ENCODE measurements around the gene ADORA2A. TPM values are rescaled to one million over a fixed set of nuclear protein-coding genes. Genes with fewer than 3 reads are reported as not detected.

ADORA2A gene
- total RNA-seq, 3 donors from 2014 or later = 44.6 to 57.1 (median 51.1) TPM

GRCh38 chr22:24394254-24394653 is 33.1 kb upstream of the ADORA2A start:
- Mint-ChIP-seq H3K4me1 (ENCODE audit: low read depth) (peaks cover 4% of the 10 kb centered on the region), H3K27me3 (ENCODE audit: low read depth) (no peaks in the 10 kb centered on the region), H3K9me3 (no peaks in the 10 kb centered on the region), H3K4me3 (no peak overlapping the region), H3K36me3 (ENCODE audit: insufficient read depth) (peaks cover 18% of the 10 kb centered on the region)
- ATAC-seq = no peak
- DNase-seq = no peak

DNA sequence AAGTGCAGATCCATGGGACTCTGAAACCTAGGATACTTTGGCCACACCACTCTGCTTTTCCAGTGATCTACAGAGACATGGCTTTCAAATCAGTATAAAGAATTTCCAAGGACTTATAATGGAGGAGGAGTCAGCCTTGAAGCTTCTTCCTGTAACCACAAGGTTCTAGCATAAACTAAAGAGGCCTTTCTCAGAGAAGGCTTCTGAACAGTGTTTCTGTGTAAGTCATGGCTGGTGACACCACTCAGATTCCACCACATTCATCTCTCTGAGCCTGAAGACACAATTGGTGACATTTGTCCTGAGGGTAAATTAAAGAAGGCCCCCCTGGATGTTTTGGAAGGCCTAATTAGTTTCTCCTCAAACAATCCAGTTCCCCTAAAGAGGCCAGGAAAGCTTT is 29.0 kb upstream of the ADORA2A start:
- ATAC-seq (no peak), DNase-seq (no peak)
- H3K4me1 Mint-ChIP-seq (ENCODE audit: low read depth) = peaks cover 22% of the 10 kb centered on the region
- H3K27me3 Mint-ChIP-seq (ENCODE audit: low read depth) = no peaks in the 10 kb centered on the region
- H3K36me3 Mint-ChIP-seq (ENCODE audit: insufficient read depth) = peaks cover 22% of the 10 kb centered on the region
- no peak overlapping the region for H3K4me3 Mint-ChIP-seq
- H3K9me3 Mint-ChIP-seq = no peaks in the 10 kb centered on the region

- Mint-ChIP-seq H3K4me1 (ENCODE audit: low read depth) (peaks cover 22% of the 10 kb centered on the region), H3K36me3 (ENCODE audit: insufficient read depth) (peaks cover 31% of the 10 kb centered on the region), H3K27me3 (ENCODE audit: low read depth) (no peaks in the 10 kb centered on the region), H3K4me3 (no peak overlapping the region), H3K9me3 (no peaks in the 10 kb centered on the region)
- DNase-seq (no peak), ATAC-seq (peak; percentile 84 to 85)
These were observed 27.2 kb upstream of the ADORA2A start for GRCh38 chr22:24400034-24400725.

GRCh38 chr22:24400726-24401596 is 26.4 kb upstream of the ADORA2A start:
- no peak for DNase-seq
- Mint-ChIP-seq H3K4me1 (ENCODE audit: low read depth) (peaks cover 25% of the 10 kb centered on the region), H3K4me3 (peak overlapping the region; percentile 60), H3K9me3 (no peaks in the 10 kb centered on the region), H3K36me3 (ENCODE audit: insufficient read depth) (peaks cover 27% of the 10 kb centered on the region), H3K27me3 (ENCODE audit: low read depth) (no peaks in the 10 kb centered on the region)
- ATAC-seq = peak in 1 of 2 donors; percentile 14

DNA sequence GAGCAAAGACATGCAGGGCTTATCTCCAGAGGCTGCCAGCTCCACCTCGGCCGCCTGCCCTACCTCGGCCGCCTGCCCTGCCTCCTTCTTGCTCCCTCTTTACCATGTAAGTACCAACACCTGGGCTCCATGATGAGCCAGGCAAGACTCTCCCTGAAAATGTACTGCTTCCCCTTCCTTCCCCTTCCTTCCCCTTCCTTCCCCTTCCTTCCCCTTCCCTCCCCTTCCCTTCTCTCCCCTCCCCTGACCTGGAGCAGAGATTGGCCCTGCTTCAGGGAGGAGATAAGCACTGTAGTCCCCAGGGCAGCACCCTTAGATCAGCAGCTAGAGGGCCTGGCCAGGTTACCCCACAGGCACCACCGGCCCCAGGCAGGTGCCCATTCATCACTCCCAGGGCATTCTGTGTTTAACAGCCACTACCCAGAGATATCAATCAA is 25.4 kb upstream of the ADORA2A start:
- DNase-seq (no peak), ATAC-seq (no peak)
- no peaks in the 10 kb centered on the region for H3K9me3 Mint-ChIP-seq
- no peaks in the 10 kb centered on the region for H3K27me3 Mint-ChIP-seq (ENCODE audit: low read depth)
- no peak overlapping the region for H3K4me3 Mint-ChIP-seq
- H3K4me1 Mint-ChIP-seq (ENCODE audit: low read depth) = peaks cover 33% of the 10 kb centered on the region
- peaks cover 26% of the 10 kb centered on the region for H3K36me3 Mint-ChIP-seq (ENCODE audit: insufficient read depth)

DNA sequence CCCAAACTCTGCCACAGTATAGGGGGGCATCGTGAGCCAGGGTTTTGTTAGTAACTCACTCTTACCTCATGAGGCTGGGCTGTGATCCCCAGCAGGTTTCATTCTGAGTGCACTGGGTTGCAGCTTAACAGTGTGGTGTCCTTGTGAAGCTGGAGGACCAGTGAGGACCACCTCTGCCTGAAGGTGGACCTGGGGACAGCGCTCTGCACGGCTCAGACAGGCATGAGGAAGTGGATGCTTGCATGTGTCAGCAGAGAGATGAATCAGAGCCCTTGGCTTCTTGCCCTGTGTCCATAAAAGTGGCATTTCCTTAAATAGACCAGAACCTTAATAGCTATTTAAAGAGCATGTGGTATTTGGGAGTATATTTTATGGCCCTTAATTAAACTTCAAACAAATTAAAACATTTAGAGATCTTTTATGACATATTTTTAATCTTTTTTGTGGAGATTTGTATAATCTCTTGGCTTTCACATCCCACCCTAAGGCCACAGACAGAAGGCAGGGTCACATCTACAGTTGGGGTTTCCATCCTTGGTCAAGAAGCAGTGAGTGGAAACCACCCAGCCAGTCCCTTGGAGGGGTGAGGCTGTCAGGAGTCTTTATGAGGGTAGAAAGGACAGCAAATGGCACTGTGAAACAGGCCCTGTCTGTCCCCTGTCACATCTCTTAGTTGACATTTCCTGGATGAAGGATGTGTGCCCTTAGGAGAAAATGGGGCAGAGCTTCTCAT is 24.8 kb upstream of the ADORA2A start:
- no peak for DNase-seq
- H3K4me3 Mint-ChIP-seq = no peak overlapping the region
- H3K9me3 Mint-ChIP-seq = no peaks in the 10 kb centered on the region
- no peaks in the 10 kb centered on the region for H3K27me3 Mint-ChIP-seq (ENCODE audit: low read depth)
- ATAC-seq = peak in 1 of 2 donors; percentile 23
- H3K4me1 Mint-ChIP-seq (ENCODE audit: low read depth) = peaks cover 39% of the 10 kb centered on the region
- peaks cover 25% of the 10 kb centered on the region for H3K36me3 Mint-ChIP-seq (ENCODE audit: insufficient read depth)

DNA sequence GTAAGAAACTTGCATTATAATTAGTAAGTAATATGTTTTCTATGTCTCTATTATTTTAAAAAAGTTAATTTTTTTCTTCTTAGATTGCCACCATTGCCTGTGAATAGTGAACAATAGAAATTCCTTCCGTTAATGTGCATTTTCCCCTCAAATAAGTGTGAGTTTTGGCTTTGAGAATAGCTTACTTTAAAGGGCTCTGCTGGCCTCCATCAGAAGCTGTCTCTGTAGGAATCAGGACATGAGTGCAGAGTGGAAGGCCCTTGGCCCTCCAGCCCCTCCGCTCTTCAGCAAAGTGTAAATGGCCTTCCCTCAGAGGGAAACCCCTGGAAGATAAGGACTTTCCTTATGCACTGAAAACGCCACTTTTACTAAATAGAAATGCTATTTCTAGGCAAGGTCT is 24.1 kb upstream of the ADORA2A start:
- H3K9me3 Mint-ChIP-seq = no peaks in the 10 kb centered on the region

DNA sequence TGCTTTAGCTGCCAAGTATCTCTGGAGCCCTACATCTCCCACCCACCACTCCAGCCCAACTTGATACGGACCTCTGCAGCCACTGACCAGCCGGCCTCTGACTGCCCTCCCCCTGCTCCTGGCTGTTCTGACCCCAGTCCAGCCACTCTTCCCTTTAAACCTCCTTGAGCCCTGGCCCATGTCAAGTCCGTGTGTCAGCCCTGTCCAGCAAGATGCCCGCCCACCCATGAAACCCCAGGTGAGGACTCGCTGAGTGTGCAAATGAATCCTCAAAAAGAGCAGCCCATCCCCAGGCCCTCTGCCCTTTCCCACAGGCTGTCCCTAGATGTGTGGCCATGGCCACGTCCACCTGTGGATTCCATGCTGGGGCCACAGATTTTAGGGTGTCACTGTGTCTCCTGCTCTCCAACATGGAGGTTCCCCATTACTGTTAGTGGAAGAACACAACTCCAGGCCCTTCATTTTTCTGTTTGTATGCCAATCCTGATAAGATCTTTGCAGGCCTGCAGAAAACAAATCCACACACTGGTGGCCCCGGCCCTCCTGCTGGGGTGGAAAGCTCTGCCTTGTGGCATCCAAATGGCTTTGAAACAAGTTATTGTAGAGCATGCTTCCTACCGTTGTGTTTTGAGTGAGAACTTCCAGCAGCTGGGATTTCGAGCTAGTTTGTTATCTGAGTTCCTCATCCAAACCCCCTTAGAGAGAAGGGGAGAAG is 22.7 kb upstream of the ADORA2A start:
- no peak for DNase-seq
- Mint-ChIP-seq H3K27me3 (ENCODE audit: low read depth) (no peaks in the 10 kb centered on the region), H3K4me3 (no peak overlapping the region), H3K4me1 (ENCODE audit: low read depth) (peaks cover 43% of the 10 kb centered on the region), H3K9me3 (no peaks in the 10 kb centered on the region), H3K36me3 (ENCODE audit: insufficient read depth) (peaks cover 16% of the 10 kb centered on the region)
- ATAC-seq = no peak

More for the DNA sequence above, 24.1 kb upstream of the ADORA2A start:
- H3K27me3 Mint-ChIP-seq (ENCODE audit: low read depth) = no peaks in the 10 kb centered on the region
- peaks cover 41% of the 10 kb centered on the region for H3K4me1 Mint-ChIP-seq (ENCODE audit: low read depth)
- peaks cover 20% of the 10 kb centered on the region for H3K36me3 Mint-ChIP-seq (ENCODE audit: insufficient read depth)
- DNase-seq = no peak
- ATAC-seq = no peak
- no peak overlapping the region for H3K4me3 Mint-ChIP-seq

DNA sequence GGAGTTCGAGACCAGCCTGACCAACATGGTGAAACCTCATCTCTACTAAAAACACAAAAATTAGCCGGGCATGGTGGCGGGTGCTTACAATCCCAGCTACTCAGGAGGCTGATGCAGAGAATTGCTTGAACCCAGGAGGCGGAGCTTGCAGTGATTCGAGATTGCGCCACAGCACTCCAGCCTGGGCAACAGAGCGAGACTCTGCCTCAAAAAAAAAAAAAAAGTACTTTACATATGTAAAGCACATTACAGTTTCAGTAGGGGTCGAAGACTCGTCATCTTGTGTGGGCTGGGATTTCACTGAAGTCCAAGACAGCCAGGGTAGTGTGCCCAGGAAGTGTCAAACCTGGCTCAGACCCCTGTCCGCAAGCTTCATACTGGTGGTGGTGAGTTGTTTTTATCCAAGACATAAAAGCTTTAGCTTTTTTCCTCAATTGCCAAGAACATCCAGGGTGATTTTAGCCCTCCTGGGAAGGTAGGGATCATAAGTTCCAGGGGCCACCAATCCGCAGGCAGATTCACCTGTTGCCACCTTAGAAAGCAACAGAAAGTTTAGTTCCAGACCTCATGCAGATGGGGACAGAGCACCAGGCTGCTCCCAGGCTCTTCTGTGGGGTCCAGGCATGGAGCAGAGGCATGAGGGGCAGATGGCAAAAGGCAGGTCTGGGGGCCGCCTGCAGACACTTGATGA is 21.6 kb upstream of the ADORA2A start:
- H3K4me3 Mint-ChIP-seq = no peak overlapping the region
- ATAC-seq (no peak), DNase-seq (no peak)
- H3K4me1 Mint-ChIP-seq (ENCODE audit: low read depth) = peaks cover 39% of the 10 kb centered on the region
- H3K9me3 Mint-ChIP-seq = no peaks in the 10 kb centered on the region
- no peaks in the 10 kb centered on the region for H3K27me3 Mint-ChIP-seq (ENCODE audit: low read depth)
- H3K36me3 Mint-ChIP-seq (ENCODE audit: insufficient read depth) = peaks cover 18% of the 10 kb centered on the region

GRCh38 chr22:24406322-24407277 is 20.8 kb upstream of the ADORA2A start:
- H3K27me3 Mint-ChIP-seq (ENCODE audit: low read depth) = no peaks in the 10 kb centered on the region
- H3K36me3 Mint-ChIP-seq (ENCODE audit: insufficient read depth) = peaks cover 13% of the 10 kb centered on the region
- peaks cover 31% of the 10 kb centered on the region for H3K4me1 Mint-ChIP-seq (ENCODE audit: low read depth)
- no peak for DNase-seq
- H3K4me3 Mint-ChIP-seq = no peak overlapping the region
- H3K9me3 Mint-ChIP-seq = no peaks in the 10 kb centered on the region
- ATAC-seq = no peak

- DNase-seq (no peak), ATAC-seq (no peak)
- no peak overlapping the region for H3K4me3 Mint-ChIP-seq
These were observed 20.1 kb upstream of the ADORA2A start for GRCh38 chr22:24407278-24407665.

DNA sequence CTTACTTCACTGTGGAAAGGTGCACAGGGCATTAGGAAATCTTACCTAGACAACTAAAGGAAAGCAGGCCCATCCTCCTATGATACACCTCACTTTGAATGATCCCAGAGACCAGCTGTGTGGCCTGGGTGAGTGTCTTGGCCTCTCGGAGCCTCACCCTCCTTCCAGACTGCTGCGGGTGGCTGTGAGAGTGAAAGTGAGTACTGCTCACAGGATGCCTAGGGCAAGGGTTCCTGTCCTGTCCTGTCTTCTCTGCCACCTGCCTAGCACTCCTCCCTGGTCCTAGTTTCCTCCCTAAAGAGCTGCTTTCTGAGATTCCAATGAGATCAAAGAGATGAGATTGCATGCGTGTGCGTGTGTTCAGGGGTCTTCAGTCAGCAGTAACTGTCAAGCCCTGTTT is 19.5 kb upstream of the ADORA2A start:
- Mint-ChIP-seq H3K4me1 (ENCODE audit: low read depth) (peaks cover 30% of the 10 kb centered on the region), H3K4me3 (no peak overlapping the region), H3K9me3 (no peaks in the 10 kb centered on the region), H3K27me3 (ENCODE audit: low read depth) (no peaks in the 10 kb centered on the region), H3K36me3 (ENCODE audit: insufficient read depth) (peaks cover 14% of the 10 kb centered on the region)
- no peak for ATAC-seq
- DNase-seq = no peak

More at GRCh38 chr22:24407278-24407665, 20.1 kb upstream of the ADORA2A start:
- H3K27me3 Mint-ChIP-seq (ENCODE audit: low read depth) = no peaks in the 10 kb centered on the region
- H3K9me3 Mint-ChIP-seq = no peaks in the 10 kb centered on the region
- H3K4me1 Mint-ChIP-seq (ENCODE audit: low read depth) = peaks cover 30% of the 10 kb centered on the region
- H3K36me3 Mint-ChIP-seq (ENCODE audit: insufficient read depth) = peaks cover 13% of the 10 kb centered on the region

All from activated T-cell treated with anti-CD3 and anti-CD28 coated beads, Interleukin-2, amount 50 U/mL, for 4 hours (primary cell).